Middle frontal gyrus (tissue), 1 donor: Measurements from ENCODE around the gene HLA-DQA1.
"Not testable (repeated sequence)": the region's sequence is repeated elsewhere in the genome, so short reads cannot be mapped to it uniquely, and the experiment has no call there.

Experiments used
- DNase-seq: peaks from one replicate; pipeline ENCODE4 v3.0.0-alpha.2; 2015; ENCODE audit warnings: low spot score; ENCODE audit errors: extremely low spot score

The HLA-DQA1 gene

GRCh38 chr6:32658268-32658897 is 21.2 kb downstream of the HLA-DQA1 start:
- DNase-seq, result no peak

- DNase-seq, result no peak
Observed at GRCh38 chr6:32659856-32660595, 22.8 kb downstream of the HLA-DQA1 start.

GRCh38 chr6:32662099-32662498 is 24.9 kb downstream of the HLA-DQA1 start:
- DNase-seq, result no peak

DNA sequence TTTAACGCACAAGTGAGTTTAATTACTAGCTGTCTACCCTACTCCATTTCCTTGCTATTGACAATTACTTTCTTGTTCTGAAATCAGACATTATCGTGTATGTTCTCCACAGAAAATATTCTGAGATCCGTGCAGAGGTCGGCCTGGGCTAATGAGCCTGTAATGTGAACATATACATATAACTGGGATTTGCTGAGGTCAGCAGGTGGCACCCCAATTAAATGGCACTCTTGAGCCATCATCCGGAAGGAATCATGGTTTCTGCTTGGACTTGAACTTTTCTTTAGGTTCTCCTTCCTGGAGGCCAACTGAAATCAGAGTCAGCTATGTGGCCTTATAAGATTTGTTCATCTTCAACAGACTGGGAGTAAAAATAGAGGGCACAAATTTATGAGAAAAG is 25.6 kb downstream of the HLA-DQA1 start:
- DNase-seq, result no peak

GRCh38 chr6:32664354-32664753 is 27.1 kb downstream of the HLA-DQA1 start:
- DNase-seq, result no peak

GRCh38 chr6:32664827-32665362 is 27.7 kb downstream of the HLA-DQA1 start:
- no peak for DNase-seq

DNA sequence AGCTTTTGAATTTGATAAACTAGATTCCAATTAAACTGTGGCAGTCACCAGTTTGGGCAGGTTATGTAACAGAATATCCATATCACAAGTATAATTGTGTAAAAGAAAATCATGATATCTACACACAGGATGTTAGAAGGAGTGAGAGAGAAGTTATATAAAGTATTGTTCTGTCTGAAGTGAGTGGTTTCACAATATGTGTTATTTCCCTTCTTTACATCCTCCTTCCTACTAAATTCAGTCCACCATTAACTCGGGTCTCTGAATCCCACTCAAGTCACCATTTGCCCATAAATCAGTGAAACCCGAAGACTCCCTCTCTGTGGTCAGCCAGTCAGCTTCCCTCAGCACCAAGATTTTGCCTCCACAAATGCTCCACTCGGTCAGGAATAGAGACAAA is 28.5 kb downstream of the HLA-DQA1 start:
- no peak for DNase-seq

DNA sequence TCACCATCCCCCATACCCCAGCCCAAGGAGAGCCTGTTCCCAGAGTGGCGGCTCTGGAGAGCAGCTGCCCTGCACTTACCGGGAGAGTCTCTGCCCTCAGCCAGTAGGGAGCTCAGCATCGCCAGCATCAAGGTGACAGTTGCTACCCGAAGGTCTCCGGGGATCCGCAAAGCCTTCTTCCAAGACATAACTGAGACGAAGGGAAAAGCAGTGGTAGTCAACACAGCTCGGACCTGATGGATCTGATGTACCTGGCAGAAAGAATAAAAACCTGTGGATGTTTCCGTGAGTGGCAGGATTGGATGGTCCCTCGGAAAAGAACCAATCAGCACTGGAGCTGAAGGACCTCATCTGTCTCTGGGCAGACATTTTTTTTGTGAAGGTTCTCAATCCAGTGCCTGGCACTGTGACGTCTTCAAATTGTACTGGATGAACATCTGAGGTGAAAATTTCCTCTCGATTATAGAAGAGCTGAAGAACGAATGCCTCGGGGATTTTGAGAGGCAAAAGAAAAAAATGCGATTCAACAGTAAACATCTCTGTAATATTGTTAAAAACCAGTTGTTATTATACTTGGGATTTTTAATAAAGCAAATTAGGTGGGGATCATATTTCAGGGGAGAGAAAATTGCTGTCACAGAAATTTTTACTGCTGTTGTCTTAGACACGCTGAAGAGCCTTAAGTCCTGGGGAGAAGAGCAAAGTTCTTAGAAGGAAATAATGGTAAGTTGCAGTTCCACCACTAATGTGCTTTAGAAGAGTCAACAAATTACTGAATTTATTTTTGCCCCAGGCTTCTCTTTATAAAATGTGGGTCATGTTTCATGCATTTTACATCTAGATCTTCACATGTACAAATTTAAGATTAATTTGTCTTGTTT is 29.5 kb downstream of the HLA-DQA1 start, which contains the start of gene HLA-DQB1:
Gene HLA-DQB1, minus strand, starts transcription at position 238 of the 881 bp plus-strand sequence. Its CDS starts 50 bp downstream, at position 188.
- peak; percentile 33 for DNase-seq

DNA sequence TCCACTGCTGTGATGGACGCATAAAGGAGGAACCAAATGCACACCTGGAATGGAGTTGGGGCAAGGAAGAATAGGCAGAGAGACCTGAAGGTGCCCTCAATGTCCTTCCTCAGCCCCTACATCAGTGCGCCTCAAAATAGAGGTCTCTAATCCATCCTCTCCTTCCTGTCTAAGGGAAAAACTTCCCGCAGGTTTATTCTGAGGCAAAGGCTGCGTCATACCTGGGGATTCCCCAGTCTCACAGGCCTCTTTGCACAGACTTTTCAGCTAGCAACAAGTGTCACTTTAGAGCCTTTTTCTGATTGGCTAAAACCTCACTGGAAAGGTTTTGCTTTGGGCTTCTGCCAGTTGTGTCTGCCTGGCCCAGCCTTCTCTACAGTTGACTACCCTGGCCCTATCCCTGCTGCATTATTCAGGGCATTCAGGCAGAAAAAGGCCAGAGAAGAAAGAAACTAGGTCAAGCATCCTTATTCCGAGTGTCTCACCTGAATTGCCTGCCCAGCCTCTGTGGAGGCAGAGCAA is 31.1 kb downstream of the HLA-DQA1 start:
- DNase-seq, result no peak

- no peak for DNase-seq
Observed at GRCh38 chr6:32669240-32669639, 32.0 kb downstream of the HLA-DQA1 start.

DNA sequence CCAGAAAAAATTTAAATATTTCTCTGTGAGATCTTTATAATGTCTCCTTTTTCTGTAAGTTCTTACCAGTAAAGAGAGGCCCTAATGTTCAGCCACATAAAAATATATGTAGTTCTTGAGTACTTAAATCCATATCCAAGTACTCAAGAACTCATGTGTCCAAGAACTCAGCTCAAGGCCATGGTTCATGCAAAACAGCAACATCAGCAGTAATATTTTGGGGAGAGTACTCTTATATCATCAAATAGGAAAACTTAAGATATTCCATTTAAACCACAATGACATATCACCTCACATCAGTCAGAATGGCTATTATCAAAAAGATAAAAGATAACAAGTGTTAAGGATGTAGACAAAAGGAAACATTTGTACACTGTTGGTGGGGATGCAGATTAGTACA is 32.7 kb downstream of the HLA-DQA1 start:
- no peak for DNase-seq

DNA sequence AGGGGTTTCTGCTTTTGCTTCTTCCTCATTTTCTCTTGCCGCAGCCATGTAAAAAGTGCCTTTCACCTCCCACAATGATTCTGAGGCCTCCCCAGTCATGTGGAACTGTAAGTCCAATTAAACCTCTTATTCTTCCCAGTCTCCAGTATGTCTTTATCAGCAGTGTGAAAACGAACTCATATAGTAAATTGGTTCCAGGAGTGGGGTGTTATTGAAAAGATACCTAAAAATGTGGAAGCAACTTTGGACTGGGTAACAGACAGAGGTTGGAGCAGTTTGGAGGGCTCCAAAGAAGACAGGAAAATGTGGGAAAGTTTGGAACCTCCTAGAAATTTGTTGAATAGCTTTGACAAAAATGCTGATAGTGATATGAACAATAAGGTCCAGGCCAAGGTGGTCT is 34.7 kb downstream of the HLA-DQA1 start:
- not testable (repeated sequence) for DNase-seq

DNA sequence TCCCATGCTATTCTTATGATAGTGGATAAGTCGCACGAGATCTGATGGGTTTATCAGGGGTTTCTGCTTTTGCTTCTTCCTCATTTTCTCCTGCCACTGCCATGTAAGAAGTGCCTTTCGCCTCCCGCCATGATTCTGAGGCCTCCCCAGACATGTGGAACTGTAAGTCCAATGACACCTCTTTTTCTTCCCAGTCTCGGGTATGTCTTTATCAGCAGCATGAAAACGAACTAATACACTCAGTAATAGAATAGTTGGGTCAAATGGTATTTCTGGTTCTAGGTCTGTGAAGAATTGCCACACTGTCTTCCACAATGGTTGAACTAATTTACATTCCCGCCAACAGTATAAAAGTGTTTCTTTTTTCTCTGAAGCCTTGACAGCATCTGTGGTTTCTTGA is 36.9 kb downstream of the HLA-DQA1 start:
- not testable (repeated sequence) for DNase-seq

DNA sequence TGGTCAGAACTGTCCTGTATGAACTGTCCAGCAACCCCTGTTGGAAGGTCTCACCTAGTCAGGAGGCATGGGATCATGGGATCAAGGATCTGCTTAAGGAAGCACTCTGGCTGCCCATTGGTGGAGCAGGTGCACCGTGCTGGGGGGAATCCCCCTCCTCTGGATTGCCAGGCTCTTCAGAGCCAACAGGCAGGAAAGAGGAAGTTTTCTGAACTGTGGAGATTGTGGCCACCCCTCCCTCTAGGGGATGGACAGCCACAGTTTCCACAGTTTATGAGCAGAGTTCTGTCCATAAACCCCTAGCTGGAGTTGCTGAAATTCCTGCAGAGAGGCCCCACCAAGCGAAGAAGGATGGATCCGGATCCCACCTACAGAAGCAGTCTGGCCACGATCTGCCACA is 42.3 kb downstream of the HLA-DQA1 start:
- no peak for DNase-seq

DNA sequence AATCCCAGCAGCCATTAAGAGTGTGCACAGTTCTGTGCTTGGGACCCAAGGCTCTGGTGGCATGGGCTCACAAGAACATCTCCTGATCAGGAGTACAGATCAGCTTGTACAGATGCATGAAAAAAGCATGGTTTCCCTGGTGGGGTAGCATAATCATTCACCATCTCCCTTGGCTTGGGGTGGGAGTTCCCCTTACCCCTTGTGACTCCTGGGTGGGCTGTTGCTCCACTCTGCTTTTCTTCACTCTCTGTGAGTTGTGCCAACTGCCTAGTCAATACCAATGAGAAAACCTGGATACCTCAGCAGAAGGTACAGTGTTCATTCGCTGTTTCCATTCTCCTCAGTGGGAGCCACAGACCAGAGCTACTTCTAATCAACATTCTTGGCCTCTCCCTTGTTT is 42.8 kb downstream of the HLA-DQA1 start:
- no peak for DNase-seq

GRCh38 chr6:32684246-32684645 is 47.0 kb downstream of the HLA-DQA1 start:
- DNase-seq, result no peak

GRCh38 chr6:32685603-32686002 is 48.4 kb downstream of the HLA-DQA1 start:
- DNase-seq, result no peak

GRCh38 chr6:32689531-32690501 is 52.6 kb downstream of the HLA-DQA1 start:
- no peak for DNase-seq

GRCh38 chr6:32692019-32692418 is 54.8 kb downstream of the HLA-DQA1 start:
- DNase-seq, result no peak
